GM12872 (cell line): ENCODE data around the gene TFF2.

Experiments
- CTCF ChIP-seq: IDR thresholded peaks from 3 replicates; pipeline ENCODE4 v1.5.1; 2011; ENCODE audit warnings: low read depth, mild to moderate bottlenecking, low read length, moderate library complexity; ENCODE audit not compliant: insufficient read depth

TFF2 gene

GRCh38 chr21:42382915-42383314 is 32.1 kb upstream of the TFF2 start:
- no peak for TF ChIP-seq CTCF

- TF ChIP-seq CTCF, result peak; percentile 82
Observed at GRCh38 chr21:42381347-42381984, 30.7 kb upstream of the TFF2 start.

- TF ChIP-seq CTCF, result no peak
Observed at GRCh38 chr21:42379426-42380215, 28.8 kb upstream of the TFF2 start.

GRCh38 chr21:42378418-42378817 is 27.6 kb upstream of the TFF2 start:
- TF ChIP-seq CTCF, result no peak

GRCh38 chr21:42377951-42378340 is 27.2 kb upstream of the TFF2 start:
- TF ChIP-seq CTCF, result no peak

- TF ChIP-seq CTCF, result no peak
Observed at GRCh38 chr21:42377211-42377950, 26.6 kb upstream of the TFF2 start.

- TF ChIP-seq CTCF, result no peak
Observed at GRCh38 chr21:42376338-42376982, 25.7 kb upstream of the TFF2 start.
